ENCODE data around the gene CNTNAP5. TPM values are rescaled to one million over a fixed set of nuclear protein-coding genes. Genes with fewer than 3 reads are reported as not detected.

The CNTNAP5 gene
- total and polyA plus RNA-seq, 2 of the 8 experiments (the other 6 are each of a cell fraction or from before 2014, with no cell fraction given): 0.11 to 0.76 TPM

DNA sequence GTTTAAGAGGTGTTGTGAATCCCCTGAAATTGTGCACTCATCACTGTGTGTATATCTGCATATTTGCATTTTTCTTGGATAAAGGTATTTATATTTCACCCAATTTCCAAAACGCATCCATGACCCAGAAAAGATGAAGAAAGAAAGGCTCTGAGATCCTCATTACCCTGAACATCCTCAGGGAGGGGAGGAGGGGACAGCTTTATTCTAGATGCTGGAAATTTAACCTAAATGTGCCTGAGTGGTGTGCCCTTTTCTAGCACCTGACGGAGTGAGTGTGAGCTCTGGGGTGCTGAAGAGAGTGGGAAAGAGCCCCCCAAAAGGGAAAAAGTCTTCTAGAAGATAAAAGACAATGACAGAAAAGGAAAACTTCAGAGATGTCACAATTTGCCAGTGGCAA, 20.8 kb downstream of the CNTNAP5 start:
- Histone ChIP-seq H3K79me1 (ENCODE audit: low read depth, low read length) (no peaks in the 10 kb centered on the region), H3K23me2 (ENCODE audit: low read depth, low read length) (no peaks in the 10 kb centered on the region; the same call in 1 of the 2 replicates), H2BK15ac (ENCODE audit: low read length) (no peak overlapping the region), H3K18ac (ENCODE audit: extremely low read depth, low read length) (peak overlapping the region; percentile 86), H2BK120ac (replicated peaks; ENCODE audit: low read depth, low read length) (peak overlapping the region; percentile 47), H4K8ac (ENCODE audit: extremely low read depth, insufficient read depth, low read length) (no peak overlapping the region), H3K14ac (ENCODE audit: insufficient read length) (no peak overlapping the region), H3K56ac (replicated peaks; ENCODE audit: insufficient read length, low read depth, low read length) (no peak overlapping the region), H2AK5ac (ENCODE audit: low read depth, low read length) (no peak overlapping the region), H2BK20ac (ENCODE audit: low read length) (peak overlapping the region; percentile 82; the same call in 1 of the 2 replicates), H3K27ac (ENCODE audit: low read depth, low read length) (no peak overlapping the region), H2AFZ (ENCODE audit: low read length) (no peak overlapping the region), H4K91ac (replicated peaks; ENCODE audit: insufficient read length, low read length) (peak overlapping the region; percentile 89), H3K79me2 (ENCODE audit: control insufficient read depth in 1 of 2, insufficient read depth in 2 of 2, low read length in 2 of 2) (no peaks in the 10 kb centered on the region), H3K4me1 (replicated peaks in 1 of 4; ENCODE audit: control insufficient read depth in 3 of 4, insufficient read depth in 4 of 4, low read length in 3 of 4) (peaks cover 0 to 11% (median 9%) of the 10 kb centered on the region in 4 experiments; a peak in 4 of 7 replicates), H3K9me3 (ENCODE audit: insufficient read depth in 2 of 2, low read depth in 1 of 2, low read length in 1 of 2) (no peaks in the 10 kb centered on the region), H3K23ac (ENCODE audit: insufficient read length) (no peak overlapping the region), H3K4ac (replicated peaks; ENCODE audit: insufficient read length, low read depth, low read length) (no peak overlapping the region), H2BK5ac (ENCODE audit: low read depth, low read length) (peak overlapping the region; percentile 76; the same call in 1 of the 2 replicates), H2BK12ac (ENCODE audit: low read depth, low read length) (no peak overlapping the region), H4K5ac (ENCODE audit: insufficient read length, low read depth, low read length) (no peak overlapping the region), H3K4me2 (ENCODE audit: insufficient read depth in 1 of 2, low read depth in 2 of 2, low read length in 2 of 2) (no peak overlapping the region), H3K36me3 (ENCODE audit: control insufficient read depth in 2 of 4, insufficient read depth in 4 of 4, low read length in 3 of 4) (no peaks in the 10 kb centered on the region), H3K27me3 (replicated peaks in 1 of 4; ENCODE audit: control insufficient read depth in 3 of 4, extremely low read depth in 1 of 4, insufficient read depth in 3 of 4, low read length in 3 of 4) (peaks cover 0 to 1% (median 0%) of the 10 kb centered on the region in 4 experiments; a peak in 1 of 7 replicates), H4K20me1 (replicated peaks in 1 of 2; ENCODE audit: control insufficient read depth in 1 of 2, insufficient read depth in 2 of 2, low read length in 2 of 2) (no peaks in the 10 kb centered on the region), H3K9ac (replicated peaks in 1 of 4; ENCODE audit: extremely low read depth in 1 of 4, low read depth in 3 of 4, low read length in 3 of 4) (no peak overlapping the region), H3K4me3 (ENCODE audit: extremely low read depth in 1 of 4, insufficient read depth in 2 of 4, low read depth in 3 of 4, low read length in 4 of 4) (0 out of 8 replicates have a peak overlapping the region, but pooled peaks of 1 of the 4 experiments have one; percentile 37)
- FAIRE-seq (no peak), DNase-seq (ENCODE audit: low read depth in 1 of 2, low spot score in 2 of 2) (no peak)
- POLR2A ChIA-PET (ENCODE audit: partially characterized antibody): interaction anchor here (0.7 to 1.2 kb wide), 2 partner anchors 12 to 39 kb away, joined by 4 read pairs; no protein-coding TSS in a partner anchor
- 45% methylated on average over 2 of the region's 2 CpGs; no CpG with 5 or more reads in 1 of the 2 experiments for WGBS, 2 experiments (ENCODE audit: extremely low coverage in 1 of 2, insufficient coverage in 1 of 2, insufficient read length in 1 of 2, insufficient replicate concordance in 2 of 2, low coverage in 1 of 2, low lambda C conversion rate in 2 of 2, missing lambda C conversion rate in 1 of 2)
- CTCF ChIA-PET (ENCODE audit: partially characterized antibody): no interaction called here
- TF ChIP-seq, protein P1, sequence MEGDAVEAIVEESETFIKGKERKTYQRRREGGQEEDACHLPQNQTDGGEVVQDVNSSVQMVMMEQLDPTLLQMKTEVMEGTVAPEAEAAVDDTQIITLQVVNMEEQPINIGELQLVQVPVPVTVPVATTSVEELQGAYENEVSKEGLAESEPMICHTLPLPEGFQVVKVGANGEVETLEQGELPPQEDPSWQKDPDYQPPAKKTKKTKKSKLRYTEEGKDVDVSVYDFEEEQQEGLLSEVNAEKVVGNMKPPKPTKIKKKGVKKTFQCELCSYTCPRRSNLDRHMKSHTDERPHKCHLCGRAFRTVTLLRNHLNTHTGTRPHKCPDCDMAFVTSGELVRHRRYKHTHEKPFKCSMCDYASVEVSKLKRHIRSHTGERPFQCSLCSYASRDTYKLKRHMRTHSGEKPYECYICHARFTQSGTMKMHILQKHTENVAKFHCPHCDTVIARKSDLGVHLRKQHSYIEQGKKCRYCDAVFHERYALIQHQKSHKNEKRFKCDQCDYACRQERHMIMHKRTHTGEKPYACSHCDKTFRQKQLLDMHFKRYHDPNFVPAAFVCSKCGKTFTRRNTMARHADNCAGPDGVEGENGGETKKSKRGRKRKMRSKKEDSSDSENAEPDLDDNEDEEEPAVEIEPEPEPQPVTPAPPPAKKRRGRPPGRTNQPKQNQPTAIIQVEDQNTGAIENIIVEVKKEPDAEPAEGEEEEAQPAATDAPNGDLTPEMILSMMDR (IDR thresholded peaks at IDR 0.05; ENCODE audit: control extremely low read depth in 1 of 3, insufficient read depth in 1 of 3, low read depth in 1 of 3, low read length in 3 of 3): no peak
- TF ChIP-seq EGR1 (IDR thresholded peaks at IDR 0.05; ENCODE audit: borderline replicate concordance, low read depth, low read length): no peak
- TF ChIP-seq, protein P2, sequence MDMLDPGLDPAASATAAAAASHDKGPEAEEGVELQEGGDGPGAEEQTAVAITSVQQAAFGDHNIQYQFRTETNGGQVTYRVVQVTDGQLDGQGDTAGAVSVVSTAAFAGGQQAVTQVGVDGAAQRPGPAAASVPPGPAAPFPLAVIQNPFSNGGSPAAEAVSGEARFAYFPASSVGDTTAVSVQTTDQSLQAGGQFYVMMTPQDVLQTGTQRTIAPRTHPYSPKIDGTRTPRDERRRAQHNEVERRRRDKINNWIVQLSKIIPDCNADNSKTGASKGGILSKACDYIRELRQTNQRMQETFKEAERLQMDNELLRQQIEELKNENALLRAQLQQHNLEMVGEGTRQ (IDR thresholded peaks at IDR 0.05; ENCODE audit: low read length): no peak
- no peak for TF ChIP-seq SUZ12 (IDR thresholded peaks at IDR 0.05; ENCODE audit: low read length)
- no peak for TF ChIP-seq RNF2 (IDR thresholded peaks at IDR 0.05; ENCODE audit: borderline replicate concordance, low read depth, low read length, missing control alignments, poor library complexity, severe bottlenecking)
- no peak for TF ChIP-seq JUN (IDR thresholded peaks at IDR 0.05; ENCODE audit: low read depth, low read length)
- TF ChIP-seq MAFK (IDR thresholded peaks at IDR 0.05; ENCODE audit: low read depth, low read length): no peak
- no peak for TF ChIP-seq HDAC6 (IDR thresholded peaks at IDR 0.05; ENCODE audit: low read depth, low read length)
- no peak for TF ChIP-seq YY1 (IDR thresholded peaks at IDR 0.05; ENCODE audit: low read depth, low read length)

Data from H1 (cell line).